GM12801 (cell line): Measurements from ENCODE around the gene PRND.

Source experiments
- TF ChIP-seq, protein P1 (sequence below): IDR thresholded peaks from one replicate; pipeline ENCODE4 v1.5.1; 2011; ENCODE audit warnings: control low read depth; ENCODE audit not compliant: insufficient read length; ENCODE audit errors: extremely low read depth

Gene PRND

DNA sequence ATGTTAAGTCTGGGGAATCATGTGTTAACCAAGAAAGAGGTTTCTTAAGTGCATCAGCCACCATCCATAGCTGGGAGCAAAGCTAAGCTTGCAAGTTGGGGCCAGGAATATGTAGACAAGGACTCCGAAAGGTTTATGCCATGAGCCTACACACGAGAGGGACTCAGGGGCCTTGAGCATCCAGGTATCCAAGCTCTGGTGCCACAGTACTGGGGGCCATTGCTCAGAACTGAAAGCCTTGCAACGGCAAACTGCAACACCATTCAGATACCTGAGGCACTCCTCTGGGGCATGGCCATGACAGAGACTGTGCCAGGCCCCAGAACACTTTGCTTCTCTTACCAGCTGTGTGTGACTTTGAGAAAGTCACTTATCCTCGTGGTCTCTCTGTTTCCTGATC, 27.6 kb downstream of the PRND start:
- TF ChIP-seq, protein P1, sequence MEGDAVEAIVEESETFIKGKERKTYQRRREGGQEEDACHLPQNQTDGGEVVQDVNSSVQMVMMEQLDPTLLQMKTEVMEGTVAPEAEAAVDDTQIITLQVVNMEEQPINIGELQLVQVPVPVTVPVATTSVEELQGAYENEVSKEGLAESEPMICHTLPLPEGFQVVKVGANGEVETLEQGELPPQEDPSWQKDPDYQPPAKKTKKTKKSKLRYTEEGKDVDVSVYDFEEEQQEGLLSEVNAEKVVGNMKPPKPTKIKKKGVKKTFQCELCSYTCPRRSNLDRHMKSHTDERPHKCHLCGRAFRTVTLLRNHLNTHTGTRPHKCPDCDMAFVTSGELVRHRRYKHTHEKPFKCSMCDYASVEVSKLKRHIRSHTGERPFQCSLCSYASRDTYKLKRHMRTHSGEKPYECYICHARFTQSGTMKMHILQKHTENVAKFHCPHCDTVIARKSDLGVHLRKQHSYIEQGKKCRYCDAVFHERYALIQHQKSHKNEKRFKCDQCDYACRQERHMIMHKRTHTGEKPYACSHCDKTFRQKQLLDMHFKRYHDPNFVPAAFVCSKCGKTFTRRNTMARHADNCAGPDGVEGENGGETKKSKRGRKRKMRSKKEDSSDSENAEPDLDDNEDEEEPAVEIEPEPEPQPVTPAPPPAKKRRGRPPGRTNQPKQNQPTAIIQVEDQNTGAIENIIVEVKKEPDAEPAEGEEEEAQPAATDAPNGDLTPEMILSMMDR = no peak

DNA sequence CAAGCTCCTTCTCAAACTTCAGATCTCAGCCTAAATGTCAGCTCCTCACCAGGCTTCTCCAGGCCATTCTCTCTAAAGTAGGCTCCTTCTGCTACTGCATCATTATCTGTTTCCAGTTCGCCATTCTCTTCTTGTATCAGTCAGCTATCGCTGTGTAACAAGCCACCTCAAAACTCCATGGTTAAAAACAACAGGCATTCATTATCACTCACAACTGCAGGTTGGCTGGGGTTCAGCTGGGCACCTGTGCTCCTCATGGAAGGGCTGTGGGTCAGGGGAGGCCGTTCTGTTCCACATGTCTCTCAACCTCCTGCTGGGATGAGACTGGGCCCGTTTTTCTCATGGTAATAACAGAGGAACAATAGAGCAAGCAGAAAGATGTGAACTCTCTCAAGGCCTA, 28.7 kb downstream of the PRND start:
- TF ChIP-seq, protein P1 = no peak

DNA sequence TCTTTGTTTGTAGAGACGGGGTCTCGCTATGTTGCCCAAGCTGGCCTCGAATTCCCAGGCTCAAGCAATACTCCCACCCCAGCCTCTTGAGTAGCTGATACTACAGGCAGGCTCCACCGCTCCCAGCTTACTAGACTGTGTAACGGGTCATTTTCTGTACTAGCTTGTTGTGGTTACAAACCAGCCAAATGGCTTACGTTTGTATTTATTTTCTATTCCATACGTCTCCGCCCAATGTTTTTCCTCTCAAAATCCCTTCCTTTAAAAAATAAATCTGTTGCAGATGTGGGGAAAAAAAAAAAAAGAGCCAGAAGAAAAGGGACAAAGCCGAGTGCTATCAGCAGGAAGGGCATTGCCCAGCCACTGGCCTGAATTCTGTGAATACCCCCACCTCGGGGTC, 41.6 kb downstream of the PRND start:
- TF ChIP-seq, protein P1 = no peak

DNA sequence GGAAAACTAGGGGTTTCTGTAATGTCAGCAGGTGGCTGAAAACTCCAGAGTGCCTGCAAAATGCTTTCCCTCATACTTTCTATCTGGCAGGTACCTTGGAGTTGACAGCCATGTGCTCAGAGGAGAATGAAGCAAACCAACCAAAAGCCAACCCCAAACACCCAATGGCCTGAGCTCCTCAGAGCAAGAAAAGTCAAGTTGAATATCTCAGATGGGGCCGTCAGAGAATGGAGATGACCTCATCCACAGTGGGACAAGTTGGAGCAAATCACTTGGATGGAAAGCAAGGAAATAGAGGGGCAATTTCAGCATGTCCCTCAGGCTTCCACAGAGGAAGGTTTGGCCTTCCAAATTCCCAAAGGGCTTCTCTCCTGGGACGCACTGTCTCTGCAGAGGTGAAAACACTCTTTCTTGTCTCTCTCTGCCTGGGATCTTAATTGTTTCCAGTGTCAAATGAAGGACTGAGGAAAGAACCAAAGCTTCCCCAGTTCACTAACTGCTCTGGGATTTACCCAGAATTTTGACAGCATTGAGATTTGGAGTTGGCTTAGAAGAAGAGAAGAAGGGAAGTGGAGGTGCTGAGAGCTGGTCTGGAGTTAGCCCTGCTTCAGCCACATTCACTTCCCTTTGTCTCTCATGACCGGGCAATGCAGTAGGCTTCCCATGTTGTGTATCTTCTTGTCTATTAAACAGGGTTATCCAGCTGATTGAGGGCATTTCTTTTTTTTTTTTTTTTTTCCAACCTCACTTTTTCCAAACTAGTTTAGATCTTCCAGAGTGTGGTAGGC, 42.2 kb downstream of the PRND start:
- TF ChIP-seq, protein P1 = no peak

DNA sequence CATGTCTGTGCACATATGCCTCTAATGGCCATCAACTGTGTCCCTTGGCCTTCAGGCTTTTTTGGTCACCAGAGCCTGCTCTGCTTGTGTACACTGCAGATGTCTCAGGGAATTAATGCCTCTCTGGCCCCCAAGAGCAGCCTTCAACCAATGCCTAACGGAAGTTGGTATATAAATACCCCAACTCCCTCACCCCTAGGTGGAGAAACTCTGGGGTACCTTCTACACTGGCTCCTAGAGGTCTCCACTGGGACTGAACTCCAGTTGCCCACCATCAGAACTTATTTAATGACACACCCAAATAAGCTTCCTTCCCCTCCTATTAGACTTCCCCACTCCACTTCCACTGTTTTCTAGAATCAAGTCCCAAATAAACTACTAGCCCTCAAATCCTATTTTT, 43.1 kb downstream of the PRND start:
- TF ChIP-seq, protein P1 = no peak

DNA sequence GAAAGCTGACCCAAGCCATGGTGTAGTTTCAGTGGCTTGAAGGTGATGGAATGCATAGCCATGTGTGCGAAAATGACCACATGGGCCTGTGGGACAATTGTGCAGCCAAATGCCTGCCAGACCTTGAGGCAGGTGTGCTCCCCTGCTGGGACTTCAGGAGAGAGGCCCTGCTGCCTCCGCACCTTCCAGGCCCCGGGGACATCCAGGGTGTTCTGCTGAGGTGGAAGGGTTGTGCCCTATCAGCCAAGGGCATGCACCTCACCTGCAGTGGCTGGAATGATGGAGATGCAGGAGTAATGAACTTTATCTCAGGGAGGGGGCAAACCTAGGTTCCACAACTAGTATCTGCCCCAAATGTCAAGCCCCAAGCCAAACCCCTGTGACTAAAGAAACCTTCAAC, 44.0 kb downstream of the PRND start:
- TF ChIP-seq, protein P1 = no peak

DNA sequence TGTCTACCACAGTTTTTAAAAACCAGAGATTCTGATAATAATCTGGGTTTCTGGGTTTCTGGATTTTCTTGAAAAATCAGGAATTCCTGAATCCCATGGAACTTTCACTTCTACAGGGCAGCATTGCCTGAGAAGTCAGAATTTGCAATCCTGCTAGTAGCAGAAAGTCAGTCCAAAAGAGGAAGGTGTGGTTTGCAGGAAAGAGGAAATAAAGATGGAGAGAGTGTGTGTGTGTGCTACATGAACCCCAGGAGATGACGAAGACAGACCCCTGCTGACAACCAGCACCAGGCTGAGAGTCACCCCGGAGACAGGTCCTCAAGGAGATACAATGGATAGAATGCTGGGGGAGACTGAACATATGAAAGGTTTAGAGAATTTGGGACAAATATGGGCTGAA, 44.9 kb downstream of the PRND start:
- TF ChIP-seq, protein P1 = no peak
